Hypothalamus (tissue), 51 donors: ENCODE results near the gene CEMP1.

Experiments
- DNase-seq, 51 donors: peaks; one replicate each; lab custom pipeline; 2025; lab: John Stamatoyannopoulos, UW

The CEMP1 gene

DNA sequence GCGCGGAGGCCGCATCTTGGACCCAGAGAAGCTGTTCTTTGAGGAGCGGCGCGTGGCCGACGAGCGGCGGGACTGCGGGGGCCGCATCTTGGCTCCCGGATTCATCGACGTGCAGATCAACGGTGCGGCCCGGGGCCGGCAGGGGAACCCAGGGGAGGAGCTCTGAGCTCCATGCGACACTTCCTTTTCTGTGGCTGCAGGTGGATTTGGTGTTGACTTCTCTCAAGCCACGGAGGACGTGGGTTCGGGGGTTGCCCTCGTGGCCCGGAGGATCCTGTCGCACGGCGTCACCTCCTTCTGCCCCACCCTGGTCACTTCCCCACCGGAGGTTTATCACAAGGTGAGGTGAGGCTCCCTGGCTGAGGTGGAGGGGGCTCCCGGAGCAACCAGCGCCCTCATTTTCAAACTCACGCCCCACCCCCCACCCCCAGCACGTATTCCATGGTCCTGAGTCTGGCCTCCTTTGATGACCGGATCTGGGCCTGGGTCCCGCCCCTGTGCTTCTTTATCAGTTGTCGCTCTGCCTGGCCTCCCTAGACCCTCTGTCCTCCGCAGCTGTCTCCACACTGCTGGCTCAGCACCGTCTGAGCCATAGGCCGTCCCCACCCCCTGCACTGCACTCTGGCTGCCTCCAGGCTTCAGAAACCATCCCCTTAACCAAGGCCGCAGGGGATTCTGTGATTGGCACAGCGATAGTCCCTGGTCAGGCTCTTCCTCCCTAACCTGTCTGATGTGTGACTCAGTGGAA lies 10.2 kb downstream of the CEMP1 start:
- no peak for DNase-seq

DNA sequence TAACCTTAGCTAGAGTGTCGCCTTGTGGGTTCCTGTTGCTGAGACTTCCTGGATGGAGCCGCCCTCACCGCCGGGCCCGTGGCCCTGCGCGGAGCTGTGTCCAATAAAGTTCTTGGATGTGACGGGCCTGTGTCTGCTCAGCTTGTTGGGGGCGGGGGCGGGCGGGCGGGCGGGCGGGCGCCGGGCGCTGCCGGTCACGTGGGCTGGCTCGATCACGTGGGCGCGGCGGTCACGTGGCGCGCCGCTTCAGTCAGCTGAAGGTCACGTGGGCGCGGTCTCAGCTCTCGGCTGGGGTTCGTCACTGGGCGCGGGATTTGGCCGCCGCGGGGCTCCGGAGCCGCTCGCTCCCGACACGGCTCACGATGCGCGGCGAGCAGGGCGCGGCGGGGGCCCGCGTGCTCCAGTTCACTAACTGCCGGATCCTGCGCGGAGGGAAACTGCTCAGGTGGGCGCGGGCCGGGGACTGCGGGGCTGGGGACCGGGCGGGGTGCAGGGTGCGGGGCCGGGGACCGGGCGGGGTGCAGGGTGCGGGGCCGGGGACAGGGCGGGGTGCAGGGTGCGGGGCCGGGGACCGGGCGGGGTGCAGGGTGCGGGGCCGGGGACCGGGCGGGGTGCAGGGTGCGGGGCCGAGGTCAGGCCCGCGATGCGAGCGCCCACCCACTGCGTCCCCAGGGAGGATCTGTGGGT lies 11.0 kb downstream of the CEMP1 start, which contains the start of gene AMDHD2:
TSS of gene AMDHD2 (plus strand) at position 275 of the 687 bp plus-strand sequence. CDS start at position 363, 88 bp downstream.
- peak; percentile 35 to 90 (median 79) for DNase-seq

DNA sequence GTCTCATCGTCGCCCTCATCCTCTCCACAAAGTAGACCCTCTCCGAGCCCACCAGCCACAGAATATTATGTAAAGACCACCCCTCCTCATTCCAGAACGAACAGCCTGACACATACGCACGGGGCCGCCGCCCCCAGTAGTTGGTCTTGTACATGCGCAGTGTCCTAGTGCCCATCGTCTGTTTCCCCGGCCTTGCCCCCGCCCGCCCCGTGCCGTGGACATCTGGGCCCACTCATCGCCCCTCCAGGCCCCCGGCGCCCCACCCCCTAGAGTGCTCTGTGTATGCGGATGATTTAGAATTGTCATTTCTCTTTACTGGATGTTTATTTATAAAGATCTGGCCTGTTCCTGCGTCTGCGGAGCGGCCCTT lies 11.5 kb downstream of the CEMP1 start:
- no peak for DNase-seq

DNA sequence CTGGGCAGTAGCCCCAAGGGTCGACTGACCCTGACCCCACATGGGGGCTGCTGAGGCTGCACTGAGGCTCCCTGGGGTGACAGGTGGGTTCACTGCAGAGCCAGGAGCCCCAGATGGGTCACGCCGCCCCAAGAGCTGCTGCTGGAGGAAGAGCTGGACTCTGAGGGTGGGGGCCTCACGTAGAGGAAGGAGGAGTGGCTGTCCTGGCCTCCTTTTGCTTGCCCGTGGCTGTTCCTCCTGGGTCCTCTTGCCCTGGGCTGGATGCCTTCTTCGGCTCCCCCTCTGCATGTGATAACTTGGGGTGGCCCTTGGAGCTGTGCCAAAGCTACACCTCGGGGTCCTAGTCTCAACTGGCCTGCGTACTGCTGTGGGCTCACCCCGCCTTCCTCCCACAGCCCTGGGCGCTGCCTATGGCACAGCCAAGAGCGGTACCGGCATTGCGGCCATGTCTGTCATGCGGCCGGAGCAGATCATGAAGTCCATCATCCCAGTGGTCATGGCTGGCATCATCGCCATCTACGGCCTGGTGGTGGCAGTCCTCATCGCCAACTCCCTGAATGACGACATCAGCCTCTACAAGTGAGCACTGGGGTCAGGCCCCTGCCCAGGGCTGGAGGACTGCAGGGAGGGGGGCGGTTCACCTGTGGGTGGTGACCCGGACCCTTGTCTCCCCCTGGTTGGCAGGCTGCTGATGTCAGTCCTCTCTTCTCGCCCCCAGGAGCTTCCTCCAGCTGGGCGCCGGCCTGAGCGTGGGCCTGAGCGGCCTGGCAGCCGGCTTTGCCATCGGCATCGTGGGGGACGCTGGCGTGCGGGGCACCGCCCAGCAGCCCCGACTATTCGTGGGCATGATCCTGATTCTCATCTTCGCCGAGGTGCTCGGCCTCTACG lies 12.1 kb downstream of the CEMP1 start:
- no peak for DNase-seq

DNA sequence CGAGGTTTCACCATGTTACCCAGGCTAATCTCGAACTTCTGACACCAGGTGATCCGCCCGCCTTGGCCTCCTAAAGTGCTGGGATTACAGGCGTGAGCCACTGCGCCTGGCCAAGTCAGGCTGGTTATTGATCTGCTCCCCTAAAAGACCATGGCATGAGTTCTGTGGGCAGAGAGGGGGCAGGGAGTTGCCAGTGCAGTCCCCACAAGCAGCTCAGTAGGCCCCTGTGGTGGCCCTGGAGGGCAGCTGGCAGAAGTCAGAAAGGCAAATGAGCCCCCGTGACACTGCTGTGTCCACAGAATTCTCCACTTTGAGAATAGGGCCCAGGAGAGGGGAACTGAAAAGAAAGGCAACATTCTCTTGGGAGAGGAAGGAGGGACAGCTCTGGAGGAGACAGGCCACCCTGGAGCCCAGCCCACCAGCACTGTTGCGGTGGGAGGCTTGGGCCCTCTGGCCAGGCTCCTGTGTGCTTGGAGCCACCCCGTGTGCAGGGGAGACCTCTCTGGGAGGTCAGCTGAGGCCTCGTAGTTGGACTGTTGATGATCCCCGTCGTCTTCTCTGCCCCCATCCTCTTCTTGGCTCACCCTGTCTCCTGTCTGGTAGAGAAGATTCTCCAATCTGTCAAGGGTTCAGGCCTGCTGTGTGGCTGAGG lies 13.1 kb downstream of the CEMP1 start:
- DNase-seq, result no peak

DNA sequence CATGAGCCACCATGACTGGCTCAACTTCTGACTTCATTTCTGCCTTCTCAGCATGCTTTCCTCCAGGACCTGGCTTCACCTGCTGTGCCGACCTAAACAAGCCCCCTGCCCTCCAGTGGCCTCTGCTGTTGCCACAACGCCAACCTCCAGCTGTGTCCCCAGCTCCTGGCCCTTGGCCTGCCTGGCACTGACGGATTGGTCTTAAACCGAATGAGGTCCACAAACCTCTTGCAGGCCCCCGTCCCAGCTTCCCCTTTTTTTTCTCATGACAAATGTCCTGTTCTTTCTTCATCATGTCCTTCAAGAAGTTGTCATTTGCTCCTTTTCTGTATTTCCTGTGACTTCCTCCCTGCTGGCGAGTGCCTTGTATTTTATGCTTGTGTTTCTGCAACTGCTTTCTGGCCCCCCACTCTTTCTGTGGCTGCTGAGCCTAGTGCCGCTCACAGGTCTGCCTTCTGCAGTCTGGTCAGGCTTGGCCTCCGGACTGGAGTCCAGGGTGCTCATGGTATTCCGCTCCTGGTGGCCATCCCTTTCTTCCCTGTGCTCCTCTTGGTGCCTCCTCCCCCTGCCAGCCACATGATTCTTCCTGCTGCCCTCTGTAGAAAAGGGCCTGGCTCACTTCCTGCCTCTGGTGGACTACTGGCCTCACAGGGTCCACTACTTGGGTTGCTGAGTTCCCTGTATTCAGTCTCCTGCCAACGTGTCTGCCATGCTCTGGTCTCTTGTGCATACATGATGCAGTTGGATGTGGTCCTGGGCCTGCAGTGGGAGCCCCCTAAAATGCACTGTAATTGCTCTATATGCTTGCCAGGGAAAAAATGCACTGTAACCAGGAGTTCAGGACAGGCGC lies 14.6 kb downstream of the CEMP1 start:
- peak in 6 of 51 donors; percentile 18 to 52 (median 30) for DNase-seq

DNA sequence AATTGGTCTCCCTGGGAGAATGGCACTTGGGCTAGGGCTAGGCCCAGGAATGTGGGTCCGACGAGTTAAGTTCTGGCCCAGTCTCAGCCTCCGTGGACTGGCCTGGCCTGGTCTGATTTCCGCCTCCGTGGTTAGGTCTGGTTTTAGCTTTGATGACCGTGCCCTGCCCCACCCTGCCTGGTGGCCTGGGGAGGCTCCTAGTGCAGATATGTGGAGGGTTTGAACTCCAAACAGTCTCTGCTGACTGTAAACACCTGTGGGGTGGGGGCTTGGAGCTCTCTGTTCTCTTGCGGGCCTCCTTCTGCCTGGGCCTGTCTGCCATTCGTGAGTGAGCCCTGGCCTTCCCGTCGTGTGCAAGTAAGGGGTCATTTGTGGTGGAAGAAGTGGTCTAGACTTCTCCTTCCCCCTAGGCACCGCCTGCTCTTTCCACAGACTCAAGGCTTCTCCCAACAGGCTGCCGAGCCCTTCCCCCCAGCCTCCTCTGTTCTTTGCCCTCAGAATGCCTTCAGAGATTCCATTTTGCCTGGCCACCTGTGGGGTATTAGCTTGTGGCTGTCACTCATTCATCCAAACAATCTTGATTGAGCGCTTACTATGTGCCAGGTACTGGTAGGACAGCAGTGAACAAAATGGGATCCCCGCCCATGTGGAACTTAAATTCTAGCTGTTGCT lies 15.9 kb downstream of the CEMP1 start:
- no peak for DNase-seq

DNA sequence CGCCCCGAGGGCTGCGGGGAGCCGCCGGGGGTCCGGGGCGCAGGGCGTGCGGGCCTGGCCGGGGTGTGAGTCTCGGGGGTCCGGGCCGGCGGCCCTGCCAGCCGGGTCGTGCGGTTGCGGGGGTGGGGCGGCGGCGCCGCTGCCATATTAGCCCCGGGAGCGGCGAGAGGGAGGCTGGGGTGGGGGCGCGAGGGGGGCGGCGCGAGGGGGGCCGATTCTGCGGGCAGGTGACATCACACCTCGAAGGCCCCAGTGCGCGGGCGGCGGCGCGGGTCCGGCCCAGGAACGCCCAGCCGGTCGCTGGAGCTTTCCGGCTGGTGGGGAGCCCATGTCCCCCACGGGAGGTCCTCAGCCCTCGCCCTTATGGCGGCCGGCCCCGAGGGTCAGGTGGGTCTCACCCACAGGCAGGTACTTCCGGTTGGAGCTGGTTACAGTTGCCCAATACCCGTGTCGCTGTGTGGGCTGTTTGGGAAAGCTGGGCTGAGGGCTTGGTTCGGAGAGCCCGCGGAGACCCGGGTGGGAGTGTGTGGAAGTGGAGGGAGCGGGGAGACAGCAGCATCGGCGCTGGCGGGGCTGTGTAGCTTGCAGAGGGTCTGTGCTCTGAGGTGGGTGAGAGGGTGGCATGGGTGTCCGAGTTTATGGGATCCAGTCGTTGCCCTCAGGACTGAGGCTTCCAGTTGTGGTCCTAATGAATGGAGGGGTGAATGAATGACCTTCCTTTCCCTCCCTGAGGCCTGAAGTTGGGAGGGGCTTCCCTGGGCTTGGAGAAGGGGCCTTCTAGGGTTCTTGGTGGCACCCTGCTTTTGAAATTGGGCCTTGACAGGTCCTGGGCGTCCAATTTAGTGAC lies 16.7 kb downstream of the CEMP1 start:
- peak in 1 of 51 donors; percentile 52 for DNase-seq

DNA sequence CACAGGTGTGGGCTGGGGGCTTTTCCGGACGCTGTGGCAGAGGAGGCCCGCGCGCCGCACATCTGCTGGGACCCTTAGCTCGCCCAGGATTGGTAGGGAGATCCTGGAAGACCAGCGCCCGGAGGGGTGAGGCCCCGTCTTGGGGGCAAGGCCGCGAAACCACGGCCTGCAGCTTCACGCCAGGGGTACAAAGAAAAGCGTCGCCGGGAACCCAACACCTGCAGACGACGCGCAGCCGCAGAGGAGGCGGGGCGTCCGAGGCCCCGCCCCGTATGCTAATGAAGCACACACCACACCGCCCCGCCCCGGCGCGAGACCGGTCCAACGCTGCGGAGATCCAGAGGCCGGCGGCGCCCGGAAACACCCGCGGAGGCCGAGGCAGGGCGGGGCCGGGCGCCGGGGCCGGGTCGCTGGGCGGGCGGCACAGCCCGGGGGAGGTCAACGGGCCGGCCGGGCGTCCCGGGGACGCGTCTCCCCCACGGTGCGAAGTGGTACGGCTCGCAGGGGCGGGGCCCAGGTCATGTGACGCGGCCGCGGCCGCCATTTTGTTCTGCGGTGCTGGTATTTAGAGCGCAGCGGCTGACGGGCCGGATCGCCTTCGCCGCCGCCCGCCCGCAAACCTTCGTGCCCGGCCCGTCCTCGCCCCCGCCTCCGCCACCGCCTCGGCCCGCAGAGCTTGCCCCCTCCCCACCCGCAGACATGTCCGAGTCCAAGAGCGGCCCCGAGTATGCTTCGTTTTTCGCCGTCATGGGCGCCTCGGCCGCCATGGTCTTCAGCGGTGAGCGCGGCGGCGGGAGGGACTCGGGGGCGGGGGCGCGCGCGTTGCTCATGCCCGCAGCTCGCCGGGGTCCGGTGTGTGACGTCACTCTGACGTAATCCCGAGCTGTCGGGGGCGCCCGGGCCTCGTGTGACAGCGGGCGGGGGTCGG lies 17.5 kb downstream of the CEMP1 start, which contains the start of gene ATP6V0C:
TSS of gene ATP6V0C (plus strand) at position 548 of the 928 bp plus-strand sequence. CDS start at position 700, 152 bp downstream.
- DNase-seq, result peak; percentile 66 to 97 (median 90)

DNA sequence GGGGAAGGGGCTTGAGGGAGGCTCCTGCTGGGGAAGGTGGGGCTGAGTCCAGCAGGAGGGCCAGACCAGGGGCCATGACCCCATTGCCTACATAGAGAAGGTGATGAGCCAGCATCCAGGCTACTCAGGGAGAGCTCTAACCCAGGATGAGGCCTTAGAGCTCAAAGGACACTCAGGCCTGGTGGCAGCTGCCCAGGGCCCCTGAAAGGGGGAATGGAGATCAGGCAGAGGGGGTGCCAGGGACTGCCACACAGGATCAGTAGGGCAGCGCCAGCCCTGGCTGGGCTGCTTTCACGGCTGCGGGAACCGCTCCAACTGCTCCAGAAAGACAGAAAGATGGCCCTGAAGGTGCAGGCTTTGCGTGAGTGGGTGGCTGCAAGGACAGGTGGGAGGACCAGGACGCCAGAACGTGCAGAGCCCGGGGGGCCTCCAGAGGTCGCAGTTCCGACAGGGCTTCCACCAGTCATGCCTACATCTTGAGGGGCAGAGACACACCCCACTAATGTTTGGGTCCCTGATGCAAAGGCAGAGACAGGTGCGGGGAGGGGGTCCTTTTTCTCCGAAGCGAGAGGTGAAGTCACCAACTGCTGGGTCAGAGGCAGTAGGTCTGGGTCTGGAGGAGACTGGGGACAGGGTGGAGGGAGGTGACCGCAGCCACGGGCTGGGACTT lies 18.3 kb downstream of the CEMP1 start:
- peak in 2 of 51 donors; percentile 55 to 57 for DNase-seq

DNA sequence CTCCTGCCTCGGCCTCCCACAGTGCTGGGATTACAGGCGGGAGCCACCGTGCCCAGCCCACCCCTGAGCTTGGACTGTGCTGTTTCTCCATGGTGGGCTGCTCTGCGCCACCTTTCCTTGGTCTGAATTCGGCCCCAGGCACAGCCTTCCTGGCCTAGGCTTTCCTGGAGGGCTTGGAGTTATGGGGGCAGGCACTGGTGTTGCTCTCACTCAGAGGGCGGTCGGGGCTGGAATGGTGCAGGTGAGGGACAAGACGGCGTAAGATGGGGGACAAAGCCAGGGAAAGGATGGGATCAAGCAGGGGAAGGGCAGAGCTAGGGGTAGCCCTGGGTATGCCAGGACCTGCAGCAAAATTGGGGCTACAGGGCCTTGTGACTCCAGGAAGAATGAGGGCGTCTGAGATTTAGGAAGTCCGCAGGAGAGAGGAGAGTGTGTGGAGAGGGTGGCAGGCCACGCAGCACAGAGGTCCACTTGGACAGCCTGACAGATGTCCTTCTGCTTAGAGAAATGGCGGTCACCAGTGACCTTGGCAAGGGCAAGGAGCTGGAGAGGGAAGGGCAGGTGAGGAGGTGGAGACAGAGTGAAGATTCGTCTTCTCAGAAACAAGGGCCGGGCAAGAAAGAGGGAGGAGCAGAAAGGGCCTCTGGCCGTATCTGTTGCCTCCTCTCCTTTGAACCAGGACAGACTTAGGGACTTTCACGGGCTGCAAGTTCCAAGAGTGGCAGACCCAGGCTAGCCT lies 19.0 kb downstream of the CEMP1 start:
- no peak for DNase-seq

DNA sequence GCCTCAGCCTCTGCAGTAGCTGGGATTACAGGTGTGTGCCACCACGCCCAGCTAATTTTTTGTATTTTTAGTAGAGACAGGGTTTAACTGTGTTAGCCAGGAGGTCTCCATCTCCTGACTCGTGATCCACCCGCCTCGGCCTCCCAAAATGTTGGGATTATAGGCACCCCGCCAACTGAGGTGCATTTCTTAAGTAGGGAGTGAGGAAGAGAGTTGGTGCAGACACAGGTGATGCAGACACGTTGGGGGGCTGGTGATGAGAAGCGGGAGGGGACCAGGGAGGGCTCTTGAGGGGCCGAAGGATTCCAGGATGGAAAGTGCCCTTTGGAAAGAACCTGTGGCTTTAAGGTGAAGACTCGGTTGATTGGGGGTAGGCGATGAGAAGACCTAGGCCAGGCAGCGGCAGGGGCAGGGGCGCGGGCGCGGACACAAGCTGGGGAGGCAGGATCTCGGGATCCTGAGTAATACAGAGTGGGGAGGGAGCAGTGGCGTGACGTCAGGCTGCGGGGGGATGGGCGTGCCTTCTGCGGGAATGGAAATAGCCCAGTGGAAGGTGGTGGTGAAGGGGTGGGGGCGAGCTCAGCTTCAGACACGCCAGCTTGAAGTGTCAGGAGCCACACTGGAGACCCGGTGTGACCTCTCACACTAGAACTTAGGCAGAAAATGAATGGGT lies 19.9 kb downstream of the CEMP1 start:
- DNase-seq, result peak in 20 of 51 donors; percentile 19 to 75 (median 40)

DNA sequence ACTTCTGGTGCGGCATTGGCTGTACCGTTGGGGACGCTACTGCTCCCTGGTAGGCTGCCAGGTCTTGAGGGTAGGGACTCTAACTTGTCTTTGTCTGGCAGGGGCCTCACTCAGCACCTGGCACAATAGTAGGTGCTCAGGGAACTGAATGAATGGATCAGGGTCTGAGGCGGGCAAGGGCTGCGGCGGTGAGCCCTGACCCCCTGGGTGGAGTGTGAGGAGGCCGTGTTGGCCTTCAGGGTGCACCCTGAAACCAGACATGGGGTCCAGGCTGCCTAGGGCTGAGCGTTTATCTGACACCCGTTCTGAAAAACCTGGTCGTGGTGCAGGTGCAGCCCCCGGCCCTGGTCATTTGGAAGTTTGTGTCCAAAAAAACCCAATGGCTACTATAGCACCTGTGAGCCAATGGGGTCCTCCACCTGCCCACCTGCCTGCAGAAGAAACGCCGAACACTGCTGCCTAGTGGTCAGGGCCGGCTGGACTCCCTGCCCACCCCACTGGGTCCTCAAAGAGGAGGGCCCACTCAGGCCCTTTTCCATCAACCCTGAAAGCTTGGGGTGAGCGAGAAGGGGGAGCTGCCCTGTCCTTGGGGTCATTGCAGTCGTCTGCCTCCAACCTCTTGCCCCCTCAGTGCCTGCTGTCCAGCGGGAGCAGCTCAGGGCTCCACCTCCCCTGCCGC lies 22.3 kb downstream of the CEMP1 start:
- no peak for DNase-seq

DNA sequence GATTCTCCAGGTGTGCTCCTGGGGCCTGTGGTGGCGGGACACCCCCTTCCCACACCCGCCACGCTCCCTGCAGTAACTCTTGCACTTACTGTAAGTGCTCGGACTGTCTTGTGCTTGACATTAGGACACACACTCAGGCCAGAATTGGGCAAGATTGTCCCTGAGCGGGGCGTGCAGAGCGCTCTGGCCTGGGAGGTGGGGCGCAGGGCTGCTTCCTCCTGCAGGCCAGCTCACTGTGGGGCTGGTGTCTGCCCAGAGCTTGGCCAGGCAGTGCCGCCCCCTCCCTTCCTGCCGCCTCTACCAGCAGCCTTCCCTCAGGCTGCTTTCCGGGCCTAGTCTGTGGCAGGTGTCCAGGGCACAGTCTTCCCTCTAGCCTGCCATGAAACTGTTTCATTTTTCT lies 23.5 kb downstream of the CEMP1 start:
- peak in 4 of 51 donors; percentile 14 to 27 (median 22) for DNase-seq
